Sigmoid colon (tissue), 7 donors: ENCODE measurements around the gene PTGS2. TPM values are rescaled to one million over a fixed set of nuclear protein-coding genes. Genes with fewer than 3 reads are reported as not detected.

ENCODE experiments used
- DNase-seq: peaks from one replicate; pipeline ENCODE4 v3.0.0-alpha.2; 2019
- H3K27ac ChIP-seq, 4 donors: fragments of 200-600 bp; sonication (generic); one replicate each; pipeline ENCODE4 v1.5.1; 2016 to 2019; ENCODE audit warnings: mild to moderate bottlenecking in 1 of 4
- H3K27me3 ChIP-seq, 3 donors: fragments of 200-600 bp; sonication (generic); one replicate each; pipeline ENCODE4 v1.5.1; 2019; ENCODE audit warnings: mild to moderate bottlenecking in 1 of 3
- H3K36me3 ChIP-seq, 4 donors: fragments of 200-600 bp; sonication (generic); one replicate each; pipeline ENCODE4 v1.5.1; 2016 to 2019
- H3K4me1 ChIP-seq, 4 donors: fragments of 200-600 bp; sonication (generic); one replicate each; pipeline ENCODE4 v1.5.1; 2017 to 2019
- H3K4me3 ChIP-seq, 4 donors: fragments of 200-600 bp; sonication (generic); one replicate each; pipeline ENCODE4 v1.5.1; 2017 to 2019; ENCODE audit warnings: mild to moderate bottlenecking in 2 of 4, moderate library complexity in 1 of 4
- H3K9me3 ChIP-seq, 4 donors: fragments of 200-600 bp in 3 of 4; sonication (generic) in 3 of 4; one replicate each; pipeline versions ENCODE4 v1.5.1 to v1.6.1; 2013 to 2019
- CTCF ChIP-seq, 4 experiments: fragments of 450-650 bp in 3 of 4; fragments of 200-600 bp in 1 of 4; IDR thresholded peaks; one replicate each; pipeline ENCODE4 v1.5.1; 2016 to 2019; ENCODE audit warnings: antibody characterized with exemption in 4 of 4, mild to moderate bottlenecking in 3 of 4, moderate library complexity in 2 of 4
- EP300 ChIP-seq, 4 donors: sonication (generic); formaldehyde crosslinking; IDR thresholded peaks; one replicate each; pipeline ENCODE4 v1.6.1; 2017; ENCODE audit warnings: antibody characterized with exemption in 4 of 4
- POLR2A ChIP-seq, 2 donors: fragments of 450-650 bp; IDR thresholded peaks; one replicate each; pipeline ENCODE4 v1.6.1; 2016; ENCODE audit warnings: antibody characterized with exemption in 2 of 2, mild to moderate bottlenecking in 2 of 2, moderate library complexity in 2 of 2
- POLR2AphosphoS5 ChIP-seq, 4 donors: sonication (generic); formaldehyde crosslinking; IDR thresholded peaks; one replicate each; pipeline ENCODE4 v1.6.1; 2017; ENCODE audit warnings: antibody characterized with exemption in 4 of 4
- WGBS, 2 donors: extraction: QIAGEN DNeasy Blood & Tissue Kit; methylation state at CpG; one replicate each; pipeline ENCODE4 v1.1.7; 2013; 5-methylcytosine and 5-hydroxymethylcytosine counted together
- intact Hi-C: fragments of 100-400 bp; cut with DNase I; formaldehyde crosslinking; loops from one replicate; pipeline ENCODE4 v1.15.1; 2023
- polyA plus RNA-seq, 3 donors: library from polyadenylated mRNA; stranded (reverse); fragments of 200-250 nt; gene quantifications; one replicate each; pipeline ENCODE4 v1.2.3, GENCODE V29; 2013
- total RNA-seq, 4 donors: library from RNA; depleted of rRNA; stranded (reverse); fragments of >200 nt; gene quantifications; one replicate each; pipeline ENCODE4 v1.1.0, GENCODE V29; 2016
- donor health status: healthy with polysubstance abuse.
- donor health status: Bipolar disorder and iron deficiency.
- donor health status: healthy.

Gene PTGS2
- total and polyA plus RNA-seq, 7 donors, result 0.60 to 118 (median 16.1) TPM

- WGBS, 2 donors, result 74 to 78% methylated on average over 2 of the region's 2 CpGs
- H3K4me3 ChIP-seq, result no peak overlapping the region
- no peak for DNase-seq
- no peaks in the 10 kb centered on the region for H3K27me3 ChIP-seq
- intact Hi-C loops, result no loop called here
- no peaks in the 10 kb centered on the region for H3K9me3 ChIP-seq
- no peak overlapping the region for H3K27ac ChIP-seq
- TF ChIP-seq POLR2A (IDR thresholded peaks at IDR 0.05), result no peak
- no peak for TF ChIP-seq POLR2AphosphoS5 (IDR thresholded peaks at IDR 0.05)
- no peak for TF ChIP-seq CTCF (IDR thresholded peaks at IDR 0.05)
- no peak for TF ChIP-seq EP300 (IDR thresholded peaks at IDR 0.05)
- H3K4me1 ChIP-seq, result no peaks in the 10 kb centered on the region
- no peaks in the 10 kb centered on the region for H3K36me3 ChIP-seq
These were observed 30.5 kb upstream of the PTGS2 start for GRCh38 chr1:186710696-186711095.

DNA sequence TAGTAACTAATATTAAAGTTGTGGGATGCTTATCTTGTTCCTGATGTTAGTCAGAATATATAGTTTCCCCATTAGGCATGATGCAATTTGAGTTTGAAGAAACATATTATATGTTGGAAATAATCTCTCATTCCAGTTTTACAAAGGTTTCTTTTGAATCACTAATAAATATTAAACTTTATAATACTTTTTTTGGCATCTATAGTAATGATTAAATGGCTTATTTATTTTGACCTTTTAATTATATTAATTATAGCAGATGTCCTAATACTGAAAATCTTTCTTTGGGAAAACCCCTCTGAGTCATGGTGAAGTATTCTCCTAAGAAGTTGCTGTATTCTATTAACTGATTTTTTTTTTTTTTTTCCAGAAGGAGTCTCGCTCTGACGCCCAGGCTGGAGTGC, 28.5 kb upstream of the PTGS2 start:
- no peaks in the 10 kb centered on the region for H3K27me3 ChIP-seq
- no peaks in the 10 kb centered on the region for H3K4me1 ChIP-seq
- no peaks in the 10 kb centered on the region for H3K36me3 ChIP-seq
- TF ChIP-seq CTCF (IDR thresholded peaks at IDR 0.05), result no peak
- no peak for TF ChIP-seq POLR2A (IDR thresholded peaks at IDR 0.05)
- TF ChIP-seq POLR2AphosphoS5 (IDR thresholded peaks at IDR 0.05), result no peak
- no peak for TF ChIP-seq EP300 (IDR thresholded peaks at IDR 0.05)
- no peak for DNase-seq
- no peak overlapping the region for H3K27ac ChIP-seq
- intact Hi-C loops, result no loop called here
- 89 to 95% methylated on average over 2 of the region's 2 CpGs for WGBS, 2 donors
- H3K4me3 ChIP-seq, result no peak overlapping the region
- H3K9me3 ChIP-seq, result no peaks in the 10 kb centered on the region

DNA sequence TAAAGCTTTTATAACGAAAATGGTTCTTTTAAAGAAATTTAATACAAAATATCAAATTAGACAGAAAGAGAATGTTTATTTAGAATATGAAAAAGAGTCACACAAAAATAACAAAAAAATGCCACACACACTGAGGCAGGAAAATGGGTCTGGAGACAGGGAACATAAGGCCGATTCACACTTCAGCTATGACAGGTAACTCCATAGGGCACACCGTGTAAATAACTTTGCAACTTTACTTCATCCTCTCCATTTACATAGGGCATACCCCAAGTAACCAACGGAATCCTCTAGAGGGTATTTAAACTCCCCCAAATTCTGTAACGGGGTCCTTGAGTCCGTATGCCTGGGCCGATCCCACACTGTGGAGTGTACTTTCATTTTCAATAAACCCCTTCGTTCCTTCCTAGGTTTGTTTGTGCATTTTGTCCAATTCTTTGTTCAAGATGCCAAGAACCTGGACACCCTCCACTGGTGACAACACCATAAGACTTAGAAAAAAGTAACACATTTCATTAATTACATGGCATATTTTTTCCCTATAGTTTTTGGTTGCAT, 23.1 kb upstream of the PTGS2 start:
- 84 to 90% methylated on average over 8 of the region's 8 CpGs for WGBS, 2 donors
- TF ChIP-seq EP300 (IDR thresholded peaks at IDR 0.05) (no peak), POLR2AphosphoS5 (IDR thresholded peaks at IDR 0.05) (no peak)
- no peak overlapping the region for H3K27ac ChIP-seq
- intact Hi-C loops, result no loop called here
- no peaks in the 10 kb centered on the region for H3K4me1 ChIP-seq
- no peak overlapping the region for H3K4me3 ChIP-seq
- H3K36me3 ChIP-seq, result no peaks in the 10 kb centered on the region
- H3K9me3 ChIP-seq, result no peaks in the 10 kb centered on the region
- DNase-seq, result no peak
- no peaks in the 10 kb centered on the region for H3K27me3 ChIP-seq

- Histone ChIP-seq H3K9me3 (no peaks in the 10 kb centered on the region), H3K4me3 (no peak overlapping the region), H3K4me1 (no peaks in the 10 kb centered on the region), H3K27ac (no peak overlapping the region), H3K36me3 (no peaks in the 10 kb centered on the region), H3K27me3 (no peaks in the 10 kb centered on the region)
- 63 to 77% methylated on average over 2 of the region's 2 CpGs for WGBS, 2 donors
- TF ChIP-seq CTCF (IDR thresholded peaks at IDR 0.05) (no peak), POLR2A (IDR thresholded peaks at IDR 0.05) (no peak), POLR2AphosphoS5 (IDR thresholded peaks at IDR 0.05) (no peak)
- DNase-seq, result no peak
- intact Hi-C loops, result no loop called here
These were observed 20.5 kb upstream of the PTGS2 start for GRCh38 chr1:186700722-186701121.

DNA sequence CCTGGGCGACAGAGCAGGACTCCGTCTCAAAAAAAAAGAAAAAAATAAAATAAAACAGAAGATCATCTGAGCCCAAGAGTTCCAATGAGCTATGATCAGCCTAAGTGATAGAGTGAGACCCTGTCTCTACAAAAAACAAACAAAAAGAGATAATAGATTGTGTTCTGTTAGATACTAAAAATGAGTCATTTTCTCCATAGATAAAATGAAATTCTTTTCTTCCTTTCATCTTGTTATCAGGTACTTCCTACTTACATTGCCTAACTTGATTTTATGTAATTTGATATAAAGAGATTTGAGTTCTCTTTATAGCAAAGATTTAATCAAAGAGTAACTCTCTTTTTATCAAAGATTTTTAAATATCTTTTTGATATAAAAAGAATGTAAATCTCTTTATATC, 19.3 kb upstream of the PTGS2 start:
- H3K36me3 ChIP-seq, result no peaks in the 10 kb centered on the region
- H3K27ac ChIP-seq, result no peak overlapping the region
- DNase-seq, result no peak
- no peaks in the 10 kb centered on the region for H3K27me3 ChIP-seq
- no peak for TF ChIP-seq POLR2AphosphoS5 (IDR thresholded peaks at IDR 0.05)
- TF ChIP-seq POLR2A (IDR thresholded peaks at IDR 0.05), result no peak
- no peak for TF ChIP-seq CTCF (IDR thresholded peaks at IDR 0.05)
- TF ChIP-seq EP300 (IDR thresholded peaks at IDR 0.05), result no peak
- H3K4me1 ChIP-seq, result no peaks in the 10 kb centered on the region
- no peaks in the 10 kb centered on the region for H3K9me3 ChIP-seq
- H3K4me3 ChIP-seq, result no peak overlapping the region
- WGBS, 2 donors, result 93 to 94% methylated on average over 2 of the region's 2 CpGs
- intact Hi-C loops, result no loop called here
